ENCODE data around the gene PRUNE2. TPM values are rescaled to one million over a fixed set of nuclear protein-coding genes. Genes with fewer than 3 reads are reported as not detected.

PRUNE2 gene
- total and polyA plus RNA-seq, 9 donors: 2.5 to 45.8 (median 13.7) TPM

DNA sequence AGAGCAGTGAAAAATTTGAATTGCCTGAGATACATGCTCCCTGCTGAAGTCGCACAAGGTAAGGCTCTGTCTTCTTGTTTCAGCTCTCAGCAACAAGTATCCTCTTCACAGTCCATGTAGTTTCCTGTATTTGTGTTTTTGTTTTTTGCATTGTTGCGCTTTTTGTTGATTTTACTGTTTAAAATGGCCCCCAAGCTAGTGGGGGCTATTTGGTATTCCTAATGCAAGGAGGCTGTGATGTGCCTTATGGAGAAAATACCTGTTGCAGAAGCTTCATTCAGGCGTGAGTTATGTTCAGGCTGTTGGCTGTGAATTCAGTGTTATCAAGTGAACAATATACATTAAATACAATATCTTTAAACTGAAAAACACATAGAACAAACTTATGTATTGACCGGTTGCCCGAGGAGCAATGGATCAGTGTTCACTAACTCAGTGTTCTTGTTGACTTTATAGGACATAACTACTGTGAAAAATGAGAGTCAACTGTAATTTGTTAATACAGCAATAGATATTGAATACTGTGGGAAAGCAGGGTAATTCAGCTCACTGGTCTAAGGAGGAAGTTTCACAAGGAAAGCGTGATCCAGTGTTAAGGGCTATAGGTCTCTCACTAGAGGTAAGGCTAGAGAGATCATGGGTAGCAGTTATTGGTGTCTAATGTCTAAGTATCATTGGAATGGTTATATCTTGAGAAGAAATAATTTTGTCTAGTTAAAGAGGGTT lies 296.5 kb downstream of the PRUNE2 start:
- TF ChIP-seq POLR2A (IDR thresholded peaks at IDR 0.05): no peak
- no peak for TF ChIP-seq EP300 (IDR thresholded peaks at IDR 0.05)
- intact Hi-C loops (cut with DNase I): no loop called here
- no peak overlapping the region for H3K27ac ChIP-seq
- no peak overlapping the region for H3K4me3 ChIP-seq
- no peaks in the 10 kb centered on the region for H3K27me3 ChIP-seq
- no peaks in the 10 kb centered on the region for H3K4me1 ChIP-seq (ENCODE audit: insufficient read depth)
- DNase-seq: no peak
- 89 to 94% (median 90%) methylated on average over 6 of the region's 6 CpGs for WGBS, 3 donors
- H3K9me3 ChIP-seq: no peaks in the 10 kb centered on the region
- H3K36me3 ChIP-seq: no peaks in the 10 kb centered on the region

DNA sequence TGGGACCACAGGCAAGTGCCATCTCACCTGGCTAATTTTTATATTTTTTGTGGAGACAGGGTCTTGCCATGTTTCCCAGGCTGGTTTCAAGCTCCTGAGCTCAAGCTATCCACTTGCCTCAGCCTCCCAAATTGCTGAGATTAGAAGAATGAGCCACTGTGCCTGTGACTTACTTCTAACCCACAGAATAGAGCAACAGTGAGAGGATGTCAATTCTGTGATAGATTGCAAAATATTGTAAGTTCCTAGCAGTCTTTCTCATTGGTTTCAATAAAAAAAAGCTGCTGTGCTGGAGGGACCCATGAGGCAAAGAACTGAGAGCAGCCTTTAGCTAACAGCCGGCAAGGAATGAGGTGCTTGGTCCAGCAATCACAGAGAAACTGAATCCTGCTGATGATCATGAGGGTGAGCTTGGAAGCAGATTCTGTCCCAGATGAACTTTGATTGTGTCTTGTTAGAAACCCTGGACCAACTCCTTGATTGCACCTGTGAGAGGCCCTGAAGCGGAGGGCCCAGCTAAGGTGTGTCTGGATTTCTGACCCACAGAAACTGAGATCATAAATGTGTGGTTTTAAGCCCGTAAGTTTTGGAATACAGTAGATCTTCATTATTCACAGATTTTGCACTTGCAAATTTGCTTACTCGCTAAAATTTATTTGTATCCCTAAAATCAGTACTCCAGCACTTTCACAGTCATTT lies 297.2 kb downstream of the PRUNE2 start:
- no peak overlapping the region for H3K4me3 ChIP-seq
- H3K9me3 ChIP-seq: no peaks in the 10 kb centered on the region
- no peaks in the 10 kb centered on the region for H3K36me3 ChIP-seq
- TF ChIP-seq, protein P1, sequence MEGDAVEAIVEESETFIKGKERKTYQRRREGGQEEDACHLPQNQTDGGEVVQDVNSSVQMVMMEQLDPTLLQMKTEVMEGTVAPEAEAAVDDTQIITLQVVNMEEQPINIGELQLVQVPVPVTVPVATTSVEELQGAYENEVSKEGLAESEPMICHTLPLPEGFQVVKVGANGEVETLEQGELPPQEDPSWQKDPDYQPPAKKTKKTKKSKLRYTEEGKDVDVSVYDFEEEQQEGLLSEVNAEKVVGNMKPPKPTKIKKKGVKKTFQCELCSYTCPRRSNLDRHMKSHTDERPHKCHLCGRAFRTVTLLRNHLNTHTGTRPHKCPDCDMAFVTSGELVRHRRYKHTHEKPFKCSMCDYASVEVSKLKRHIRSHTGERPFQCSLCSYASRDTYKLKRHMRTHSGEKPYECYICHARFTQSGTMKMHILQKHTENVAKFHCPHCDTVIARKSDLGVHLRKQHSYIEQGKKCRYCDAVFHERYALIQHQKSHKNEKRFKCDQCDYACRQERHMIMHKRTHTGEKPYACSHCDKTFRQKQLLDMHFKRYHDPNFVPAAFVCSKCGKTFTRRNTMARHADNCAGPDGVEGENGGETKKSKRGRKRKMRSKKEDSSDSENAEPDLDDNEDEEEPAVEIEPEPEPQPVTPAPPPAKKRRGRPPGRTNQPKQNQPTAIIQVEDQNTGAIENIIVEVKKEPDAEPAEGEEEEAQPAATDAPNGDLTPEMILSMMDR (IDR thresholded peaks at IDR 0.05): no peak
- TF ChIP-seq EP300 (IDR thresholded peaks at IDR 0.05) (no peak), POLR2A (IDR thresholded peaks at IDR 0.05) (no peak)
- no peak overlapping the region for H3K27ac ChIP-seq
- no peak for DNase-seq
- intact Hi-C loops (cut with DNase I): no loop called here
- no peaks in the 10 kb centered on the region for H3K27me3 ChIP-seq
- H3K4me1 ChIP-seq (ENCODE audit: insufficient read depth): no peaks in the 10 kb centered on the region
- WGBS, 3 donors: 91 to 96% (median 95%) methylated on average over 4 of the region's 4 CpGs

DNA sequence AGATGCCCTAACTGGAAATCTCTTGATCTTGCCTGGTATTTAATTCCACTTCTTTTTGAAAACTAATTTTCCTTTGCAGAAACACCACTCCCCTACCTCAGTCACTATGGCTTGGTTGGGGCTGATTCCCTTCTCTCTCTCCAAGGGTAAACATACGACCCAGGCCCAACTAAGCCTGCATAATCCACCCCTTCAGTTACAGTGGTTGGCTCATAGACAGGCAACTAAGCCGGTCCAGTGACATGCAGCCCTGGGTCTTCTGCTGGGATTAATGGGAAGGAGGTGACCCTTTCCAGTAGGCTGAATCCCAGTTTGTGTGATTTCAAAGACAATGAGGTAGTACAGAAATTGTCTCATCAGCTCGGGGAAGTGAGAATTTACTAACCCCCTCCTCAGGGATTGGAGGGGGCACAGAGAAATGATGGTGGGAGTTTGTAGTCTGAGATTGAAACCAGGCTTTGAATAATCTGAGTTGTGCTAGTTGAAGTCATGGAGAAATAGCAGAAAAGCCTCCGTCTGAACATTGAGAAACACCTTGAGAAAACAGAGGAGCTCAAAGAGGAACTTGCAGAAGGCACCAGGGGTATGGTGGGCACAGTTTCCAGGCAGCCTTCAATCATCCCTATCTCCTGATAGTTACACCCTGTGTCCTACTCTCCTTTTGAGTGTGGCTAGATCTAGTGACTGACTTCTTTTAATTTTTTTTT lies 298.0 kb downstream of the PRUNE2 start:
- intact Hi-C loops (cut with DNase I): no loop called here
- 69 to 74% (median 72%) methylated on average over 4 of the region's 4 CpGs for WGBS, 3 donors
- no peaks in the 10 kb centered on the region for H3K27me3 ChIP-seq
- TF ChIP-seq EP300 (IDR thresholded peaks at IDR 0.05): no peak
- TF ChIP-seq, protein P1 (IDR thresholded peaks at IDR 0.05): no peak
- TF ChIP-seq POLR2A (IDR thresholded peaks at IDR 0.05): no peak
- no peaks in the 10 kb centered on the region for H3K36me3 ChIP-seq
- H3K4me3 ChIP-seq: no peak overlapping the region
- H3K4me1 ChIP-seq (ENCODE audit: insufficient read depth): no peaks in the 10 kb centered on the region
- no peak for DNase-seq
- H3K9me3 ChIP-seq: no peaks in the 10 kb centered on the region
- no peak overlapping the region for H3K27ac ChIP-seq

DNA sequence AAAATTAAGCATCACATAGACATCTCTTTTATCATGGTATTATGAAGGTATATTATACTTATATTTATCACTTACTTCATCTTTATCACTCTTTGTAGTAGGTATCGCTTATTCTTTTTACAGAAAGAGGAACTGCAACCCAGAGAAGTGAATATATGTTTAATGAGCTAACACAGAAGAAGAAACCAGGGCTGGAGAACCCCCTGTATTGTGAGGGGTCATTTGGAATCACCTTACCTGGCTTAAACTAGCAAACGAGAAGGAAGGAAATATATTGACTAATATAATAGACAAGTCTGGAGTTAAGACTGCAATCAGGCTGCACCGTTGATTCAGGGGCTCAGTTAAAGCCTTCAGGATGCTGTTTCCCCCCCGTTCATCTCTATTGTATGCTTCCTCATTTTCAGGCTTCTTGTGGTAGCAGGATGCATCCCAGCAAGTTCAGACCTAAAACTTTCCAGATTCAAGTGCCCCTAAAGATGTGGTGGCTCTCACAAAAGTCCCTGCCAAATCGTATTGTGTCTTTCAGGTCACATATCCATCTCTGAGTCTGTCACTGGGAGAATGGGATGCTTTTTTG lies 300.5 kb downstream of the PRUNE2 start:
- H3K27me3 ChIP-seq: no peaks in the 10 kb centered on the region
- TF ChIP-seq, protein P1 (IDR thresholded peaks at IDR 0.05): no peak
- TF ChIP-seq POLR2A (IDR thresholded peaks at IDR 0.05): no peak
- no peak for TF ChIP-seq EP300 (IDR thresholded peaks at IDR 0.05)
- 79 to 84% (median 82%) methylated on average over 5 of the region's 5 CpGs for WGBS, 3 donors
- H3K36me3 ChIP-seq: no peaks in the 10 kb centered on the region
- H3K4me3 ChIP-seq: no peak overlapping the region
- H3K4me1 ChIP-seq (ENCODE audit: insufficient read depth): no peaks in the 10 kb centered on the region
- intact Hi-C loops (cut with DNase I): no loop called here
- no peak for DNase-seq
- no peak overlapping the region for H3K27ac ChIP-seq
- no peaks in the 10 kb centered on the region for H3K9me3 ChIP-seq
